CD4-positive, alpha-beta T cell treated with Interleukin-21 for 1 hour (primary cell): ENCODE results near the gene ADAMTS17.

Experiments used
- DNase-seq: peaks from one replicate; pipeline ENCODE4 v3.0.0-alpha.2; 2020

The ADAMTS17 gene

GRCh38 chr15:100160953-100161352 is 180.8 kb downstream of the ADAMTS17 start:
- DNase-seq, result no peak

- no peak for DNase-seq
These were observed 182.3 kb downstream of the ADAMTS17 start for GRCh38 chr15:100159436-100159835.

GRCh38 chr15:100158356-100158755 is 183.4 kb downstream of the ADAMTS17 start:
- DNase-seq, result no peak

GRCh38 chr15:100156201-100156600 is 185.6 kb downstream of the ADAMTS17 start:
- no peak for DNase-seq

- no peak for DNase-seq
These were observed 187.4 kb downstream of the ADAMTS17 start for GRCh38 chr15:100154338-100154737.

GRCh38 chr15:100152463-100152862 is 189.3 kb downstream of the ADAMTS17 start:
- DNase-seq, result no peak

- DNase-seq, result no peak
These were observed 190.9 kb downstream of the ADAMTS17 start for GRCh38 chr15:100150906-100151305.

- no peak for DNase-seq
These were observed 193.9 kb downstream of the ADAMTS17 start for GRCh38 chr15:100147828-100148227.

- no peak for DNase-seq
These were observed 198.4 kb downstream of the ADAMTS17 start for GRCh38 chr15:100143378-100143777.

- no peak for DNase-seq
These were observed 200.3 kb downstream of the ADAMTS17 start for GRCh38 chr15:100141311-100142001.

- no peak for DNase-seq
These were observed 201.1 kb downstream of the ADAMTS17 start for GRCh38 chr15:100140527-100141308.

GRCh38 chr15:100134586-100134985 is 207.2 kb downstream of the ADAMTS17 start:
- no peak for DNase-seq

- no peak for DNase-seq
These were observed 207.6 kb downstream of the ADAMTS17 start for GRCh38 chr15:100134089-100134583.

GRCh38 chr15:100133001-100133400 is 208.8 kb downstream of the ADAMTS17 start:
- DNase-seq, result no peak

GRCh38 chr15:100132309-100132708 is 209.5 kb downstream of the ADAMTS17 start:
- DNase-seq, result no peak

GRCh38 chr15:100131321-100132224 is 210.2 kb downstream of the ADAMTS17 start:
- peak; percentile 2 for DNase-seq

GRCh38 chr15:100129677-100130076 is 212.1 kb downstream of the ADAMTS17 start:
- no peak for DNase-seq

- no peak for DNase-seq
These were observed 216.2 kb downstream of the ADAMTS17 start for GRCh38 chr15:100125401-100126191.

GRCh38 chr15:100124936-100125335 is 216.8 kb downstream of the ADAMTS17 start:
- DNase-seq, result no peak

- no peak for DNase-seq
These were observed 217.4 kb downstream of the ADAMTS17 start for GRCh38 chr15:100124361-100124760.

GRCh38 chr15:100123611-100124010 is 218.2 kb downstream of the ADAMTS17 start:
- no peak for DNase-seq

- no peak for DNase-seq
These were observed 220.5 kb downstream of the ADAMTS17 start for GRCh38 chr15:100121285-100121684.
